ENCODE data around the gene DNM3. TPM values are rescaled to one million over a fixed set of nuclear protein-coding genes. Genes with fewer than 3 reads are reported as not detected.

The DNM3 gene
- total and polyA plus RNA-seq, 10 of the 15 experiments (the other 5 are each of a cell fraction or from before 2014, with no cell fraction given), result 0.03 to 1.5 (median 0.08) TPM; not detected in 3

- DNase-seq (ENCODE audit: low read depth, low spot score), result no peak
- H2AFZ ChIP-seq (ENCODE audit: control insufficient read depth, low read depth, low read length), result no peak overlapping the region
- FAIRE-seq, result no peak
- no TSS peak for BruUV-seq (replicated peaks)
- ChIA-PET POLR2A (no interaction called here), RAD21 (ENCODE audit: unreplicated experiment) (no interaction called here), SMC1A (ENCODE audit: uncharacterized antibody, unreplicated experiment) (interaction anchor here (0.8 to 1.3 kb wide), 2 partner anchors 9 to 10 kb away, joined by 3 read pairs; no protein-coding TSS in a partner anchor), CTCF (interaction anchor here (1.0 to 1.4 kb wide), 2 partner anchors 38 to 403 kb away, joined by 3 to 4 read pairs; no protein-coding TSS in a partner anchor)
- H3K9me3 ChIP-seq (replicated peaks; ENCODE audit: control insufficient read depth, insufficient read depth, low read length), result no peaks in the 10 kb centered on the region
- H3K4me2 ChIP-seq (ENCODE audit: control insufficient read depth, insufficient read depth), result no peak overlapping the region
- H4K20me1 ChIP-seq (ENCODE audit: control insufficient read depth, insufficient read depth), result no peaks in the 10 kb centered on the region
- H3K27ac ChIP-seq (ENCODE audit: control insufficient read depth, insufficient read depth), result no peak overlapping the region
- H3K27me3 ChIP-seq (replicated peaks in 1 of 2; ENCODE audit: control insufficient read depth in 2 of 2, insufficient read depth in 2 of 2, low read length in 1 of 2), result no peaks in the 10 kb centered on the region; a peak in 1 of 4 replicates
- no peaks in the 10 kb centered on the region for H3K79me2 ChIP-seq (ENCODE audit: control insufficient read depth, insufficient read depth, low read length)
- no peak for ATAC-seq
- WGBS (ENCODE audit: insufficient coverage, insufficient replicate concordance, low lambda C conversion rate, missing lambda C conversion rate), result 55% methylated on average over 5 of the region's 5 CpGs
- H3K36me3 ChIP-seq (ENCODE audit: control insufficient read depth in 2 of 2, insufficient read depth in 2 of 2, low read length in 1 of 2), result no peaks in the 10 kb centered on the region
- H3K4me3 ChIP-seq, result no peak overlapping the region
- TF ChIP-seq ZSCAN29 (IDR thresholded peaks at IDR 0.05) (no peak), SMAD5 (IDR thresholded peaks at IDR 0.05; ENCODE audit: low read depth) (no peak), IRF4 (IDR thresholded peaks at IDR 0.05; ENCODE audit: low read depth, low read length) (no peak), MAX (IDR thresholded peaks at IDR 0.05; ENCODE audit: low read depth, low read length) (no peak), ZBTB11 (CRISPR knock-in tag; IDR thresholded peaks at IDR 0.05) (no peak), ZNF24 (IDR thresholded peaks at IDR 0.05) (no peak), FOXK2 (IDR thresholded peaks at IDR 0.05) (no peak), PRDM15 (CRISPR knock-in tag; IDR thresholded peaks at IDR 0.05) (no peak), CHD2 (IDR thresholded peaks at IDR 0.05; ENCODE audit: borderline replicate concordance, low read depth, low read length) (no peak), HCFC1 (IDR thresholded peaks at IDR 0.05; ENCODE audit: low read length) (no peak), RUNX3 (IDR thresholded peaks at IDR 0.05; ENCODE audit: low read length) (no peak), SP1 (IDR thresholded peaks at IDR 0.05; ENCODE audit: low read depth, low read length) (no peak), IKZF2 (IDR thresholded peaks at IDR 0.05) (no peak), IRF5 (IDR thresholded peaks at IDR 0.05; ENCODE audit: borderline replicate concordance) (no peak), E2F4 (IDR thresholded peaks at IDR 0.05; ENCODE audit: low read depth, low read length) (no peak)
- no peak overlapping the region for H3K9ac ChIP-seq (ENCODE audit: control insufficient read depth, insufficient read depth, low read length)
- in situ Hi-C loops (cut with MboI), result no loop called here
- no peaks in the 10 kb centered on the region for H3K4me1 ChIP-seq (ENCODE audit: control insufficient read depth, insufficient read depth, low read length)
- intact Hi-C loops (cut with micrococcal nuclease; ENCODE audit: unreplicated experiment), result no loop called here
Measured at GRCh38 chr1:172040466-172040865, 199.2 kb downstream of the DNM3 start.

All from GM12878 (cell line).